Measurements from ENCODE around the gene YIPF7.
A peak's percentile ranks its signal among the peaks of the same experiment; 100 is the strongest.

DNA sequence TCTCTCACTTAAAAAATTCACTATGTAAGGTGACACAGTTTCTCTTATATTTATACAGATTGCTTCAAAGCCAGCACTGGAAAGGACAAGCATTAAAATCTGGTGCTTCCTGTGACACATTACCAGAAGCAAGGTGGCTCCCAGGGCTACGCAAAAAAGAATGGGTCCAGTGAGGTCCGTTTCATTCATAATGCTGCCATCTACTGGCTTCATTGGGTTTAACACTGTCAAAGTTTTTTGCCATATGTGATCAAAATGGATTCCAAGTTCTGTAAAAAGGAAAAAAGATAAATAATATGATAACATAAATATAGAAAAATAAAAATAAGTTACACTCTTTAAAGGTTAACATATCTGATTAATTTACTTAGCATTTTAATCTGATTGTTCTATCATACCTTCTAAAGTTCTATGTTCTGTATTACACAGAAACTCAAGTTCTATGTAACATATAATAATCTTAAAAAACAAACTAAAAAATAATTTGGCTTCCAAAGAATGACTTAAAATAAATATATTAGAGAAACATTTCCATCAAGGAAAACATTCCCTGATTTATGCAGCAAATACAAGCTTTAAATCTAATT is 22.1 kb downstream of the YIPF7 start:
- TF ChIP-seq, protein P1, sequence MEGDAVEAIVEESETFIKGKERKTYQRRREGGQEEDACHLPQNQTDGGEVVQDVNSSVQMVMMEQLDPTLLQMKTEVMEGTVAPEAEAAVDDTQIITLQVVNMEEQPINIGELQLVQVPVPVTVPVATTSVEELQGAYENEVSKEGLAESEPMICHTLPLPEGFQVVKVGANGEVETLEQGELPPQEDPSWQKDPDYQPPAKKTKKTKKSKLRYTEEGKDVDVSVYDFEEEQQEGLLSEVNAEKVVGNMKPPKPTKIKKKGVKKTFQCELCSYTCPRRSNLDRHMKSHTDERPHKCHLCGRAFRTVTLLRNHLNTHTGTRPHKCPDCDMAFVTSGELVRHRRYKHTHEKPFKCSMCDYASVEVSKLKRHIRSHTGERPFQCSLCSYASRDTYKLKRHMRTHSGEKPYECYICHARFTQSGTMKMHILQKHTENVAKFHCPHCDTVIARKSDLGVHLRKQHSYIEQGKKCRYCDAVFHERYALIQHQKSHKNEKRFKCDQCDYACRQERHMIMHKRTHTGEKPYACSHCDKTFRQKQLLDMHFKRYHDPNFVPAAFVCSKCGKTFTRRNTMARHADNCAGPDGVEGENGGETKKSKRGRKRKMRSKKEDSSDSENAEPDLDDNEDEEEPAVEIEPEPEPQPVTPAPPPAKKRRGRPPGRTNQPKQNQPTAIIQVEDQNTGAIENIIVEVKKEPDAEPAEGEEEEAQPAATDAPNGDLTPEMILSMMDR (IDR thresholded peaks at IDR 0.05 in 2 of 3, conservative IDR thresholded peaks at IDR 0.05 in 1 of 3; ENCODE audit: control insufficient read depth in 2 of 3, extremely low read depth in 1 of 3, insufficient read depth in 1 of 3, low read depth in 3 of 3, low read length in 3 of 3), result peak; percentile 56 to 75 (median 67); a peak in 5 of 6 replicates
- TF ChIP-seq ETV6 (conservative IDR thresholded peaks at IDR 0.05 in 1 of 2, IDR thresholded peaks at IDR 0.05 in 1 of 2; ENCODE audit: borderline replicate concordance in 1 of 2, low read depth in 1 of 2), result no peak
- no peak for TF ChIP-seq PAX5 (IDR thresholded peaks at IDR 0.05; ENCODE audit: borderline replicate concordance, low read depth, low read length)
- TF ChIP-seq POLR2A (IDR thresholded peaks at IDR 0.05; ENCODE audit: low read depth, low read length), result no peak
- TF ChIP-seq HDAC6 (IDR thresholded peaks at IDR 0.05; ENCODE audit: unreplicated experiment), result no peak
- no peak for TF ChIP-seq SIX5 (IDR thresholded peaks at IDR 0.05; ENCODE audit: low read depth, low read length, severe bottlenecking)
- TF ChIP-seq, protein P2, sequence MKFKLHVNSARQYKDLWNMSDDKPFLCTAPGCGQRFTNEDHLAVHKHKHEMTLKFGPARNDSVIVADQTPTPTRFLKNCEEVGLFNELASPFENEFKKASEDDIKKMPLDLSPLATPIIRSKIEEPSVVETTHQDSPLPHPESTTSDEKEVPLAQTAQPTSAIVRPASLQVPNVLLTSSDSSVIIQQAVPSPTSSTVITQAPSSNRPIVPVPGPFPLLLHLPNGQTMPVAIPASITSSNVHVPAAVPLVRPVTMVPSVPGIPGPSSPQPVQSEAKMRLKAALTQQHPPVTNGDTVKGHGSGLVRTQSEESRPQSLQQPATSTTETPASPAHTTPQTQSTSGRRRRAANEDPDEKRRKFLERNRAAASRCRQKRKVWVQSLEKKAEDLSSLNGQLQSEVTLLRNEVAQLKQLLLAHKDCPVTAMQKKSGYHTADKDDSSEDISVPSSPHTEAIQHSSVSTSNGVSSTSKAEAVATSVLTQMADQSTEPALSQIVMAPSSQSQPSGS (IDR thresholded peaks at IDR 0.05; ENCODE audit: low read length), result no peak
- TF ChIP-seq, protein P3, sequence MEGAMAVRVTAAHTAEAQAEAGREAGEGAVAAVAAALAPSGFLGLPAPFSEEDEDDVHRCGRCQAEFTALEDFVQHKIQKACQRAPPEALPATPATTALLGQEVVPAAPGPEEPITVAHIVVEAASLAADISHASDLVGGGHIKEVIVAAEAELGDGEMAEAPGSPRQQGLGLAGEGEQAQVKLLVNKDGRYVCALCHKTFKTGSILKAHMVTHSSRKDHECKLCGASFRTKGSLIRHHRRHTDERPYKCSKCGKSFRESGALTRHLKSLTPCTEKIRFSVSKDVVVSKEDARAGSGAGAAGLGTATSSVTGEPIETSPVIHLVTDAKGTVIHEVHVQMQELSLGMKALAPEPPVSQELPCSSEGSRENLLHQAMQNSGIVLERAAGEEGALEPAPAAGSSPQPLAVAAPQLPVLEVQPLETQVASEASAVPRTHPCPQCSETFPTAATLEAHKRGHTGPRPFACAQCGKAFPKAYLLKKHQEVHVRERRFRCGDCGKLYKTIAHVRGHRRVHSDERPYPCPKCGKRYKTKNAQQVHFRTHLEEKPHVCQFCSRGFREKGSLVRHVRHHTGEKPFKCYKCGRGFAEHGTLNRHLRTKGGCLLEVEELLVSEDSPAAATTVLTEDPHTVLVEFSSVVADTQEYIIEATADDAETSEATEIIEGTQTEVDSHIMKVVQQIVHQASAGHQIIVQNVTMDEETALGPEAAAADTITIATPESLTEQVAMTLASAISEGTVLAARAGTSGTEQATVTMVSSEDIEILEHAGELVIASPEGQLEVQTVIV (IDR thresholded peaks at IDR 0.05; ENCODE audit: borderline replicate concordance, partially characterized antibody), result no peak
